Adrenal gland (tissue), 12 donors: ENCODE results near the gene UBFD1. TPM values are rescaled to one million over a fixed set of nuclear protein-coding genes. Genes with fewer than 3 reads are reported as not detected.

Experiments
- DNase-seq, 7 donors: peaks; one replicate each; pipeline ENCODE4 v3.0.0-alpha.2; 2019 to 2020
- H3K27ac ChIP-seq, 5 donors: fragments of 200-600 bp; sonication (generic) in 4 of 5; 1 replicate in 3 of 5; 2 replicates in 2 of 5; pipeline versions ENCODE4 v1.5.1 to v1.8.0; 2016 to 2020; ENCODE audit warnings: mild to moderate bottlenecking in 1 of 5
- H3K27me3 ChIP-seq: fragments of 200-600 bp; 2 replicates; pipeline ENCODE4 v1.8.0; 2021
- H3K36me3 ChIP-seq, 2 donors: fragments of 200-600 bp; replicated peaks in 1 of 2; 1 replicate in 1 of 2; 2 replicates in 1 of 2; pipeline versions ENCODE4 v1.5.1 to v1.8.0; 2018 to 2022
- H3K4me1 ChIP-seq, 2 donors: fragments of 200-600 bp; replicated peaks in 1 of 2; 1 replicate in 1 of 2; 2 replicates in 1 of 2; pipeline versions ENCODE4 v1.5.1 to v1.8.0; 2018 to 2021
- H3K4me3 ChIP-seq, 4 donors: fragments of 200-600 bp; sonication (generic) in 3 of 4; one replicate each; pipeline ENCODE4 v1.5.1; 2016 to 2018
- H3K9me3 ChIP-seq, 3 donors: fragments of 200-600 bp; sonication (generic) in 1 of 3; replicated peaks in 1 of 3; 1 replicate in 2 of 3; 2 replicates in 1 of 3; pipeline versions ENCODE4 v1.5.1 to v1.8.0; 2016 to 2021
- POLR2A ChIP-seq, 2 donors: fragments of 450-650 bp; IDR thresholded peaks; one replicate each; pipeline ENCODE4 v1.6.1; 2017; ENCODE audit warnings: antibody characterized with exemption in 2 of 2, mild to moderate bottlenecking in 2 of 2, moderate library complexity in 1 of 2
- WGBS, 4 donors: extraction: QIAGEN DNeasy Blood & Tissue Kit in 2 of 4; methylation state at CpG; one replicate each; pipeline versions ENCODE4 v1.1.5 to v1.1.7; 2013 to 2017; 5-methylcytosine and 5-hydroxymethylcytosine counted together
- intact Hi-C, 2 donors: fragments of 100-400 bp; cut with DNase I; formaldehyde crosslinking; loops; one replicate each; pipeline versions ENCODE4 v1.14.1 to v1.15.0; 2022 to 2023
- polyA plus RNA-seq, 3 donors: library from polyadenylated mRNA; stranded (reverse); fragments of 200-250 nt in 2 of 3; fragments of 350-450 nt in 1 of 3; fragmentation: Illumina TruSeq in 1 of 3; extraction: RNeasy Lipid Tissue Mini Kit (QIAGEN cat#74804) in 1 of 3; gene quantifications; one replicate each; pipeline ENCODE4 v1.2.3, GENCODE V29; 2013 to 2014
- total RNA-seq, 9 donors: library from RNA; depleted of rRNA in 4 of 9; stranded (reverse); fragments of >200 nt in 4 of 9; fragments of 120-200 nt in 1 of 9; fragmentation: NEBNext Ultra II Directional in 1 of 9; extraction: Animal tissue kit (Norgen Biotek cat#: 25700) in 1 of 9; gene quantifications; one replicate each; pipeline versions ENCODE4 v1.1.0 to v1.2.4, GENCODE V29; 2013 to 2023
- TF ChIP-seq, protein P1 (sequence below), 6 experiments: fragments of 450-650 bp in 4 of 6; fragments of 200-600 bp in 2 of 6; sonication (generic) in 1 of 6; IDR thresholded peaks; 1 replicate in 5 of 6; 2 replicates in 1 of 6; pipeline versions ENCODE4 v1.5.1 to v1.8.0; 2016 to 2021; ENCODE audit warnings: antibody characterized with exemption in 6 of 6, mild to moderate bottlenecking in 2 of 6, moderate library complexity in 1 of 6
- donor health status: healthy with polysubstance abuse.
- donor health status: Bipolar disorder and iron deficiency.
- donor health status: DM: yes; HTN: yes; CAD: no.
- donor health status: DM: no; HTN: no; CAD: no.
- donor health status: DM: no; HTN: no; CAD: no.
- donor health status: DM: yes; HTN: yes; CAD: no.

The UBFD1 gene
- total and polyA plus RNA-seq, 12 donors, result 9.5 to 151 (median 87.0) TPM

DNA sequence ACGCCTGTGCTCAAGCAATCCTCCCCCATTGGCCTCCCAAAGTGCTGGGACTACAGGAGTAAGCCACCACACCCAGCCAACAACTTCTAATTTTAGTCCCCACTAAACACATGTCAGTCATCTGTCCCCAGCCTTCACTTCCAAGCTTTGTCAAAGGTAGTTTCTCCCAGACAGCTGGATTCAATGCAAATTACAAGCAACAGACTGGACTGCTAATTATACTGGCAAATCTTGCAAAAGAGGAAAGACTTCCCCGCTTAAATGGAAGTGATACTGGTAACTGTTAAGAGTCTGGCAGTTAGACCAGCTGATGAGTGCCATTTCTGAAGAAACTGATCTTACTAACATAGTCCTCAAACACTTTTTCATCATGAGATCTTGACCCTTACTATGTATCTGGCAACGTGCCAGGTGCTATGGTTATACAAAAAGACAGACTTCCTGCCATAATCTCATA lies 39.1 kb upstream of the UBFD1 start:
- no peak overlapping the region for H3K4me3 ChIP-seq
- H3K27ac ChIP-seq, result no peak overlapping the region
- TF ChIP-seq, protein P1, sequence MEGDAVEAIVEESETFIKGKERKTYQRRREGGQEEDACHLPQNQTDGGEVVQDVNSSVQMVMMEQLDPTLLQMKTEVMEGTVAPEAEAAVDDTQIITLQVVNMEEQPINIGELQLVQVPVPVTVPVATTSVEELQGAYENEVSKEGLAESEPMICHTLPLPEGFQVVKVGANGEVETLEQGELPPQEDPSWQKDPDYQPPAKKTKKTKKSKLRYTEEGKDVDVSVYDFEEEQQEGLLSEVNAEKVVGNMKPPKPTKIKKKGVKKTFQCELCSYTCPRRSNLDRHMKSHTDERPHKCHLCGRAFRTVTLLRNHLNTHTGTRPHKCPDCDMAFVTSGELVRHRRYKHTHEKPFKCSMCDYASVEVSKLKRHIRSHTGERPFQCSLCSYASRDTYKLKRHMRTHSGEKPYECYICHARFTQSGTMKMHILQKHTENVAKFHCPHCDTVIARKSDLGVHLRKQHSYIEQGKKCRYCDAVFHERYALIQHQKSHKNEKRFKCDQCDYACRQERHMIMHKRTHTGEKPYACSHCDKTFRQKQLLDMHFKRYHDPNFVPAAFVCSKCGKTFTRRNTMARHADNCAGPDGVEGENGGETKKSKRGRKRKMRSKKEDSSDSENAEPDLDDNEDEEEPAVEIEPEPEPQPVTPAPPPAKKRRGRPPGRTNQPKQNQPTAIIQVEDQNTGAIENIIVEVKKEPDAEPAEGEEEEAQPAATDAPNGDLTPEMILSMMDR (IDR thresholded peaks at IDR 0.05), result no peak
- TF ChIP-seq POLR2A (IDR thresholded peaks at IDR 0.05), result no peak
- peak in 1 of 7 donors; percentile 29 for DNase-seq
- 56 to 63% (median 58%) methylated on average over 3 of the region's 3 CpGs for WGBS, 4 donors
- peaks cover 0 to 18% of the 10 kb centered on the region in 2 donors for H3K36me3 ChIP-seq
- no peaks in the 10 kb centered on the region for H3K9me3 ChIP-seq
- H3K4me1 ChIP-seq, result no peaks in the 10 kb centered on the region
- intact Hi-C loops, result no loop called here
- no peaks in the 10 kb centered on the region for H3K27me3 ChIP-seq

DNA sequence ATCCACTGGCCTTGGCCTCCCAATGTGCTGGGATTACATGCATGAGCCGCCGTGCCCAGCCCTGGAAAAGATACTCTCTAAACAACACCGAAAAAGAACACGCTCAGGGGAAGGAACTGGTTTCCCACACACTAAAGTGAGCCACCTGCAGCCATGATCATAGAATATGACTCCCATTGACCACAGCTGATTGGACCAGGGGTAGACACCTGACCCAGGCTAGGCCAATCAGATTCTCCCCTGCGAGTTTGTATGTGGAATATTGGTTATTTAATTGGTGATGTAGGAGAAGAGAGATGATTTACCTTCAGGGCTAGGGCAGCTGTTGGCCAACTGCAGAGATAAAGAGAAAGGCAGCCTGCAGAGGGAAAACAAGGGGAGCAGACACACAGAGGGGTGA lies 38.2 kb upstream of the UBFD1 start:
- Histone ChIP-seq H3K4me3 (no peak overlapping the region), H3K27me3 (no peaks in the 10 kb centered on the region), H3K27ac (no peak overlapping the region), H3K4me1 (no peaks in the 10 kb centered on the region), H3K9me3 (no peaks in the 10 kb centered on the region), H3K36me3 (peaks cover 0 to 26% of the 10 kb centered on the region in 2 donors)
- intact Hi-C loops, result no loop called here
- WGBS, 4 donors, result 93 to 97% (median 94%) methylated on average over 5 of the region's 5 CpGs
- TF ChIP-seq, protein P1 (IDR thresholded peaks at IDR 0.05), result no peak
- TF ChIP-seq POLR2A (IDR thresholded peaks at IDR 0.05), result no peak
- no peak for DNase-seq

DNA sequence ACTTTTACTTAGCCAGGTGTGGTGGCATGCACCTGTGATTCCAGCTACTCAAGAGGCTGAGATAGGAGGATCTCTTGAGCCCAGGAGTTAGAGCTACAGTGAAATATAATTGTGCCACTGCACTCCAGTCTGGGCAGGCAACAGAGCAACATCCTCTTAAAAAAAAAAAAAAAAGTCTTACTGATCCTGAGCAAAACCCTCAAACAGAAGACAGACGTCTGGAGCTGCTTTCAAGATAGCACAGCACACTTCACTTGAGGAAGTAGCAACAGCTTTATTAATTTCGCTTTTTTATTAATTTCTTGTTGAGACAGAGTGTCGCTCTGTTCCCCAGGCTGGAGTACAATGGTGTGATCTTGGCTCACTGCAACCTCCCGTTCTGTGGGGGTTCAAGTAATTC lies 37.0 kb upstream of the UBFD1 start:
- WGBS, 4 donors, result 63 to 83% (median 73%) methylated on average over 4 of the region's 4 CpGs
- no peak for DNase-seq
- no peaks in the 10 kb centered on the region for H3K9me3 ChIP-seq
- H3K27me3 ChIP-seq, result no peaks in the 10 kb centered on the region
- H3K36me3 ChIP-seq, result peaks cover 0 to 37% of the 10 kb centered on the region in 2 donors
- intact Hi-C loops, result no loop called here
- TF ChIP-seq POLR2A (IDR thresholded peaks at IDR 0.05), result no peak
- no peaks in the 10 kb centered on the region for H3K4me1 ChIP-seq
- no peak overlapping the region for H3K4me3 ChIP-seq
- H3K27ac ChIP-seq, result peak overlapping the region in 1 of 5 donors; percentile 69

DNA sequence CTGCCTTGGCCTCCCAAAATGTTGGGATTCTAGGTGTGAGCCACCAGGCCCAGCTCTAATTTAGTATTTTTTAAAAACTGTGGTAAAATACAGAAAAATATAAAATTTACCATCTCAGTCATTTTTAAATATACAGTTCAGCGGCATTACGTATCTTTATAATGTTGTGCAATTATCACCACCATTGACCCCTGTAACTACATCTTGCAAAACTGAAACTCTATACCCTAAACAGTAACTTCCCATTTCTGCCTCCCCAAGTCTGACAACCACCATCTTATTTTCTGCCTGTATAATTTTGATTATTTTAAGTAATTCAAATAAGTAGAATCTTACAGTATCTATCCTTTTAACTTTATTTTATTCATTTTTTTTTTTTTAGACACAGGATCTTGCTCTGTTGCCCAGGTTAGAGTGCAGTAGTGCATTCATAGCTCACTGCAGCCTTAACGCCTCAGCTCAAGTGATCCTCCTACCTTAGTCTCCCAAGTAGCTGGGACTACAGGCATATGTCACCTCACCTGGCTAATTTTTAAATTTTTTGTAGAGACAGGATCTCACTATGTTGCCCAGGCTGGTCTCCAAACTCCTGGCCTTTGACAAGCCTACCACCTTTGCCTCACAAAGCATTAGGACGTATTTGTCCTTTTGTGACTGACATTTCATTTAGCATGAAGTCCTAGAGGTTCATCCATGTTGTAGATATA lies 36.3 kb upstream of the UBFD1 start:
- H3K4me1 ChIP-seq, result no peaks in the 10 kb centered on the region
- intact Hi-C loops, result no loop called here
- H3K27me3 ChIP-seq, result no peaks in the 10 kb centered on the region
- H3K9me3 ChIP-seq, result no peaks in the 10 kb centered on the region
- peak overlapping the region in 1 of 5 donors; percentile 69 for H3K27ac ChIP-seq
- 67 to 92% (median 82%) methylated on average over 3 to 4 of the region's 4 CpGs for WGBS, 4 donors
- peaks cover 0 to 37% of the 10 kb centered on the region in 2 donors for H3K36me3 ChIP-seq
- no peak for DNase-seq
- H3K4me3 ChIP-seq, result no peak overlapping the region
- TF ChIP-seq, protein P1 (IDR thresholded peaks at IDR 0.05), result no peak
- TF ChIP-seq POLR2A (IDR thresholded peaks at IDR 0.05), result no peak

DNA sequence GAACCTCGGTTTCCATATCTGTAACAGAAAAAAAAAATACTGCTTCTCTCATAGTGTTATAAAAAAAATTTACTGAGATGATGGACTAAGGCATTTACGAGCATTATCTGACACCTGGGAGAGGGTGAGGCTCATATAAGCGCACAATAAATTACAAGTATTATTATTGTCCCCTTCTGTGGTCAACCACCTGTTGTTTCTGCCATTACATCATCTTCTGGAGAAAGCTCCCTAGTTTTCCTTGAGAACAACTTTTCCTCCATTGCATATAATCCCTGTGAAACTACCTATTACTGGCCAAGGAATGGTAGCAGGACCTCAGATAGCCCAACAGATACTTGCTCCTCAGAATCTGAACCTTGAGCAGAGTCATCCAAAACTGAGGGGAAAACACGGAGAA lies 35.6 kb upstream of the UBFD1 start:
- WGBS, 4 donors, result 92 to 96% (median 95%) methylated on average over 4 of the region's 4 CpGs
- no peak for TF ChIP-seq POLR2A (IDR thresholded peaks at IDR 0.05)
- TF ChIP-seq, protein P1 (IDR thresholded peaks at IDR 0.05), result no peak
- Histone ChIP-seq H3K27ac (no peak overlapping the region), H3K4me1 (no peaks in the 10 kb centered on the region), H3K36me3 (peaks cover 0 to 37% of the 10 kb centered on the region in 2 donors), H3K9me3 (no peaks in the 10 kb centered on the region), H3K27me3 (no peaks in the 10 kb centered on the region), H3K4me3 (no peak overlapping the region)
- intact Hi-C loops, result no loop called here
- DNase-seq, result no peak
